ENCODE data around the gene ENPP3. TPM values are rescaled to one million over a fixed set of nuclear protein-coding genes. Genes with fewer than 3 reads are reported as not detected.

ENPP3 gene
- polyA plus RNA-seq, 3 donors: not detected

- no peaks in the 10 kb centered on the region for H3K27me3 ChIP-seq (ENCODE audit: control insufficient read depth in 2 of 2, insufficient read depth in 2 of 2, low read length in 2 of 2)
- no peak for DNase-seq
- H3K4me1 ChIP-seq (ENCODE audit: control insufficient read depth in 1 of 2, insufficient read depth in 2 of 2, low read length in 2 of 2): no peaks in the 10 kb centered on the region
- H3K4me3 ChIP-seq (replicated peaks in 1 of 3; ENCODE audit: low read depth in 2 of 3, low read length in 3 of 3): no peak overlapping the region
- TF ChIP-seq CTCF (IDR thresholded peaks at IDR 0.05): no peak
- no peak overlapping the region for H3K4me2 ChIP-seq (replicated peaks; ENCODE audit: extremely low read depth, low read length, poor library complexity, severe bottlenecking)
- Mint-ChIP-seq H3K27ac (no peak overlapping the region), H3K4me1 (no peaks in the 10 kb centered on the region), H3K4me3 (no peak overlapping the region), H3K36me3 (no peaks in the 10 kb centered on the region), H3K9me3 (peaks cover 0 to 3% (median 0%) of the 10 kb centered on the region in 7 donors), H3K27me3 (ENCODE audit: low read depth in 3 of 3) (peaks cover 0 to 8% (median 3%) of the 10 kb centered on the region in 3 donors)
- no peaks in the 10 kb centered on the region for H3K79me2 ChIP-seq (ENCODE audit: insufficient read depth, low read length)
- no peaks in the 10 kb centered on the region for H3K9me3 ChIP-seq (replicated peaks in 1 of 2; ENCODE audit: control insufficient read depth in 1 of 2, insufficient read depth in 1 of 2, low read length in 2 of 2)
- no peaks in the 10 kb centered on the region for H4K20me1 ChIP-seq (ENCODE audit: insufficient read depth, low read length)
- WGBS (ENCODE audit: insufficient coverage): no CpG with 5 or more reads among the region's 5 CpGs
- no peak overlapping the region for H3K27ac ChIP-seq (ENCODE audit: low read depth in 1 of 2, low read length in 2 of 2)
- intact Hi-C loops (cut with micrococcal nuclease): no loop called here
- no peak overlapping the region for H3K9ac ChIP-seq (ENCODE audit: insufficient read depth, low read length, poor library complexity, severe bottlenecking)
- no peaks in the 10 kb centered on the region for H3K36me3 ChIP-seq (replicated peaks in 1 of 2; ENCODE audit: control insufficient read depth in 1 of 2, insufficient read depth in 2 of 2, low read length in 2 of 2)
- no peak overlapping the region for H2AFZ ChIP-seq (ENCODE audit: insufficient read depth, low read depth, low read length, poor library complexity, severe bottlenecking)
Observed at GRCh38 chr6:131727467-131727866, 90.4 kb downstream of the ENPP3 start.

GRCh38 chr6:131727868-131728267 lies 90.8 kb downstream of the ENPP3 start:
- no peak for TF ChIP-seq CTCF (IDR thresholded peaks at IDR 0.05)
- Mint-ChIP-seq H3K36me3 (no peaks in the 10 kb centered on the region), H3K27me3 (ENCODE audit: low read depth in 3 of 3) (peaks cover 0 to 8% (median 0%) of the 10 kb centered on the region in 3 donors), H3K9me3 (peaks cover 0 to 3% (median 0%) of the 10 kb centered on the region in 7 donors), H3K27ac (no peak overlapping the region), H3K4me1 (no peaks in the 10 kb centered on the region), H3K4me3 (no peak overlapping the region)
- Histone ChIP-seq H3K9me3 (replicated peaks in 1 of 2; ENCODE audit: control insufficient read depth in 1 of 2, insufficient read depth in 1 of 2, low read length in 2 of 2) (no peaks in the 10 kb centered on the region), H3K27ac (ENCODE audit: low read depth in 1 of 2, low read length in 2 of 2) (no peak overlapping the region), H4K20me1 (ENCODE audit: insufficient read depth, low read length) (no peaks in the 10 kb centered on the region), H3K27me3 (ENCODE audit: control insufficient read depth in 2 of 2, insufficient read depth in 2 of 2, low read length in 2 of 2) (no peaks in the 10 kb centered on the region), H3K4me3 (replicated peaks in 1 of 3; ENCODE audit: low read depth in 2 of 3, low read length in 3 of 3) (no peak overlapping the region), H3K9ac (ENCODE audit: insufficient read depth, low read length, poor library complexity, severe bottlenecking) (no peak overlapping the region), H3K79me2 (ENCODE audit: insufficient read depth, low read length) (no peaks in the 10 kb centered on the region), H3K36me3 (replicated peaks in 1 of 2; ENCODE audit: control insufficient read depth in 1 of 2, insufficient read depth in 2 of 2, low read length in 2 of 2) (no peaks in the 10 kb centered on the region), H3K4me1 (ENCODE audit: control insufficient read depth in 1 of 2, insufficient read depth in 2 of 2, low read length in 2 of 2) (no peaks in the 10 kb centered on the region), H2AFZ (ENCODE audit: insufficient read depth, low read depth, low read length, poor library complexity, severe bottlenecking) (no peak overlapping the region), H3K4me2 (replicated peaks; ENCODE audit: extremely low read depth, low read length, poor library complexity, severe bottlenecking) (no peak overlapping the region)
- no peak for DNase-seq
- WGBS (ENCODE audit: insufficient coverage): no CpG with 5 or more reads among the region's 4 CpGs
- intact Hi-C loops (cut with micrococcal nuclease): no loop called here

Measured in CD14-positive monocyte (primary cell).